Ureter (tissue), 1 donor: ENCODE results near the gene RPS6KA1. TPM values are rescaled to one million over a fixed set of nuclear protein-coding genes. Genes with fewer than 3 reads are reported as not detected.
A peak's percentile ranks its signal among the peaks of the same experiment; 100 is the strongest.
"Not testable (repeated sequence)": the region's sequence is repeated elsewhere in the genome, so short reads cannot be mapped to it uniquely, and the experiment has no call there.

Experiments
- DNase-seq: peaks from one replicate; pipeline ENCODE4 v3.0.0-alpha.2; 2020; ENCODE audit warnings: low spot score
- total RNA-seq: library from RNA; stranded (reverse); gene quantifications from one replicate; pipeline ENCODE4 v1.2.4, GENCODE V29; 2023
- donor health status: DM: yes; HTN: yes; CAD: no.

The RPS6KA1 gene
- total RNA-seq, 1 donor from 2014 or later: 23.2 TPM

DNA sequence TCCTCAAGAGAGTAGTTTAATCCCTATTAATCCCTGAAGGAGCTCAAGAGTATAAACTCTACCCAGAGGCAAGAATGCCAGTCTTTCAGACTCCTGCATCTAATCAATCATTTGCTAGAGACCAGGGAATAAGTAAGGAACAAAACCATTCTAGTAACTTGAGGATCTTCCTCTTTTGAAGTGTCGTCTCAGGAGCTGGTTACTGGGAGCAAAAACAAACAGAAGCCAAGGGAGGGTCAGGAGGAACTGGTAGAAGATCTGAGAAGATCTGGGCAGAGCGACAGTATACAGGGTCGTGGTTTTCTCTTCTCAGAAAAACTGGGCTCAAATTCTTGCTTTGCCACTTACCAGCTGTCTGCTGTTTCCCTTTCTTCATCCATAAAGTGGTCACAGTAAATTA is 69.3 kb downstream of the RPS6KA1 start:
- no peak for DNase-seq

- DNase-seq: peak; percentile 52
These were observed 72.9 kb downstream of the RPS6KA1 start for GRCh38 chr1:26602378-26602959.

GRCh38 chr1:26603856-26604255 is 74.3 kb downstream of the RPS6KA1 start:
- DNase-seq: no peak

DNA sequence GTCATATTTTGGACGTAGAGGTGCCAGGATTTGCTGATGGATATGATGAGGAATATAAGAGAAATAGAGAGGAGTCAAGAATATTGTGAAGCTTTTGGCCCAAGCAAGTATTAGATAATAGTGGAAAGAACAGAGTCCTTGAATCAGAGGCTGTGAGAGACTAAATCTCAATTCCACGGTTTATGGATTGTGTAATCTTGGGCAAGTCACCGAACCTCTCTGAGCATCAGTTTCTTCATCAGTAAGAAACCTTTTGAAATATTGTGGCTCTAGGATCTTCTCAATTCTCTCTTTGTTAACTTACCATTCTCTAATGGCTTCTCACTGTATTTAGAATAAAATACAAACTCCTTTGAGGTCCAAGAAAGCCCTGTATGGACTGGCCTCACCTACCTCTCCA is 77.6 kb downstream of the RPS6KA1 start:
- DNase-seq: no peak

- DNase-seq: no peak
These were observed 79.3 kb downstream of the RPS6KA1 start for GRCh38 chr1:26608895-26609294.

- no peak for DNase-seq
These were observed 81.2 kb downstream of the RPS6KA1 start for GRCh38 chr1:26610781-26611180.

DNA sequence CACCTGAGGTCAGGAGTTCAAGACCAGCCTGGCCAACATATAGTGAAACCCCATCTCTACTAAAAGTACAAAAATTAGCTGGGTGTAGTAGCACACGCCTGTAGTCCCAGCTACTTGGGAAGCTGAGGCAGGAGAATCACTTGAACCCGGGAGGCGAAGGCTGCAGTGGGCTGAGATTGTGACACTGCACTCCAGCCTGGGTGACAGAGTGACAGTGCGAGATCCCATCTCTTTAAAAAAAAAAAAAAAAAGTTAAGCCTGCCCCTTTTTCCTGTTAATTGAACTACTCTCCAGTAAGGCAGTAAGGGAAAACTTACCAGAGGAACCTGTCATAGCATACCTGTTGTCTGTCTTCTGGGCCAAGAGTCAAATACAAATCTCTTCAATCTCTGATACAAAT is 83.1 kb downstream of the RPS6KA1 start:
- not testable (repeated sequence) for DNase-seq

GRCh38 chr1:26614655-26615411 is 85.3 kb downstream of the RPS6KA1 start:
- no peak for DNase-seq

DNA sequence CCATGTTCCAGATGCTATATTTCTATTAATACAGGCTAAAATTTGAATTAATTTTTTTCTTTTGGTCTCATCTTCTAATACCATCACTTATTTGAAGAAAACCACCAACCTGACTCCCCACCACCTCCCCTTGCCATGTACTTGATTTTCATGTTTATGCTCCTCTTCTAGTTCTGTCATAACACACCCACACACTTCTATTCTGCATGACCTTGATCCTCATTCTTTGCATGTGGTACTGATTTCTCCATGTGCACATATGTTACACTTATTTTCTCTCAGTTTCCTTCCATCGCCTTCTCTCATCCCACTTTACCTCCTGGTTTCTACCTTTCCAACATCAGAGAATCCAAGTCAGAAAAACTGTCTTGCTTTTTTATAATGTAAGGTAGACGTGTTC is 87.3 kb downstream of the RPS6KA1 start:
- no peak for DNase-seq

GRCh38 chr1:26618561-26618960 is 89.0 kb downstream of the RPS6KA1 start:
- no peak for DNase-seq

Other genes starting within 250 kb of the RPS6KA1 start
- 145 TPM for gene SH3BGRL3, start 249.7 kb upstream of the RPS6KA1 start, total RNA-seq
- gene UBXN11, start 223.1 kb upstream of the RPS6KA1 start, total RNA-seq: 30.3 TPM
- 9.8 TPM for gene CD52, start 211.8 kb upstream of the RPS6KA1 start, total RNA-seq
- gene CRYBG2, start 175.6 kb upstream of the RPS6KA1 start, total RNA-seq: 25.2 TPM
- gene ZNF683, start 157.0 kb upstream of the RPS6KA1 start, total RNA-seq: 1.2 TPM
- not detected for gene LIN28A, start 118.9 kb upstream of the RPS6KA1 start, total RNA-seq
- gene DHDDS, start 97.4 kb upstream of the RPS6KA1 start, total RNA-seq: 59.7 TPM
- gene HMGN2, start 57.3 kb upstream of the RPS6KA1 start, total RNA-seq: 400 TPM
- 119 TPM for gene ARID1A, start 166.3 kb downstream of the RPS6KA1 start, total RNA-seq